Nucleus accumbens (tissue), 56 donors: ENCODE measurements around the gene SERHL2.
"Not testable (repeated sequence)": the region's sequence is repeated elsewhere in the genome, so short reads cannot be mapped to it uniquely, and the experiment has no call there.

Source experiments
- DNase-seq, 56 donors: peaks; one replicate each; lab custom pipeline; 2025; lab: John Stamatoyannopoulos, UW

The SERHL2 gene, protein sequence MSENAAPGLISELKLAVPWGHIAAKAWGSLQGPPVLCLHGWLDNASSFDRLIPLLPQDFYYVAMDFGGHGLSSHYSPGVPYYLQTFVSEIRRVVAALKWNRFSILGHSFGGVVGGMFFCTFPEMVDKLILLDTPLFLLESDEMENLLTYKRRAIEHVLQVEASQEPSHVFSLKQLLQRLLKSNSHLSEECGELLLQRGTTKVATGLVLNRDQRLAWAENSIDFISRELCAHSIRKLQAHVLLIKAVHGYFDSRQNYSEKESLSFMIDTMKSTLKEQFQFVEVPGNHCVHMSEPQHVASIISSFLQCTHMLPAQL

DNA sequence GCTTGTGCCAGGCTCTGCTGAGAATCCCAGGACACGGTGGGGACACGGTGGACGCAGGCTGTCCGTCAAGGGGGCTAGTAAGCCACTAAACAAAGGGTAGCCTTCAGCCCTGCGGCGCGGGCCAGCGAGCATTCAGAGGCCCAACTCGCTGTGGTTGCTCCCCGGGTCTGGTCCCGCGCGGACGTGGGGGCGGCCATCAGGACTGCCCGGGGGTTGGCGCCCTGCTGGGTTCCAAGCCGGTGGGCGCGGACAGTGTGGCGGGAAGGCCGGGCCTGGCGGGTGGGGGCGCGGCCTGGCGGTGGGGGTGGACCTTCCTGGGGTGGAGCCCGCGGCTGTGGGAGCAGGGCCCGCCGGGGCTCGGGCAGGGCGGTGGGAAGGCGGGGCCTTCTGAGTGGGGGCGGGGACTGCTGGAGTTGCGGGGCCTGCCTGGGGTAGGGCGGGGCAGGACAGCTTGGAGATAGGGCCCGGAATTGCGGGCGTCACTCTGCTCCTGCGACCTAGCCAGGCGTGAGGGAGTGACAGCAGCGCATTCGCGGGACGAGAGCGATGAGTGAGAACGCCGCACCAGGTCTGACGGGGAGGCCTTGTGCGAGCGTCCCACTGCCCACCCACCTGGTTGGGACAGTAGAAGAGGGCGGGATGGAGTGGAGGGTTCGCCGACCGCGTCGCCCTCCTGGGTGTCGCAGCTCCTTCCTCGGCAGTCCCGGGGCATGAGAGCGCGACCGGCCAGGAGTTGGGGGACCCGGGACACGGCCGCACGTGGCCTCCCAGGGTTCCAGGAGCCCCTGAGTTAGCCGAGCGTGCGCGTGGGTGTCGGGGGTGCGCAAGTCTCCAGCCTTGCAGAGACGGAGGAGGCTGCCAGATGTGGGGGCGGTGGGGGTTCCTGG is at the start of gene SERHL2:
TSS of gene SERHL2 (plus strand) at position 482 of the 887 bp plus-strand sequence. CDS start at position 547, 65 bp downstream.
- peak in 54 of 56 donors; percentile 21 to 92 (median 64) for DNase-seq

DNA sequence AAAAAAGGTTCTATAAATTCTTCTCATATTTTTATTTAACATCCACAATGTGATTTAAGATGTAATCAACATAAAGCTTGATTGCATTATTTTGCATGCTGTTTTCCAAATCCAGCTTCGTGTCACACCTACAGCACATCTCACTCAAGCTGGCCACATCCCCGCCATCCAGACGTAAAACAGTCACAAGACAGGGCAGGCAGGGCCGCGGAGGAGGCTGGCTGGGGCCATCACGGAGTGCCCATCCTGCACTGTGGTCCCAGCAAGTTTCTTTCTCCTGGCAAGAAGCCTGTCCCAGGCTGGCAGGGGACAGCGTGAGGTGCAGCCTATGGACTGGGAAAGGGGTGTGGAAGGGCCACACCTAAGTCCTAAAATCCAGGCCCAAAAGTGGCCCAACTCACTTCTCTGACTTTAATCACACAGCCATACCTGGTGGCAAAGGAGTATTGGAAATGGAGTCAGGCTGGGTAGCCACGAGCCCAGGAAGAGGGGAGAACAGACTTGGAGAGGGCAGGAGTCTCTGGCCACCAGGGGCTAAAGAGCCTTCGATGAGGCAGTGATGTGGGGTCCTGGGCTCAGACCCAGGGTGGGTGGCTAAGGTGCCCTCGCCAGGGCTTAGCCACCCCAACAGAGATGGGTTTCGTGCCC is 45.3 kb upstream of the SERHL2 start:
- DNase-seq: not testable (repeated sequence)

DNA sequence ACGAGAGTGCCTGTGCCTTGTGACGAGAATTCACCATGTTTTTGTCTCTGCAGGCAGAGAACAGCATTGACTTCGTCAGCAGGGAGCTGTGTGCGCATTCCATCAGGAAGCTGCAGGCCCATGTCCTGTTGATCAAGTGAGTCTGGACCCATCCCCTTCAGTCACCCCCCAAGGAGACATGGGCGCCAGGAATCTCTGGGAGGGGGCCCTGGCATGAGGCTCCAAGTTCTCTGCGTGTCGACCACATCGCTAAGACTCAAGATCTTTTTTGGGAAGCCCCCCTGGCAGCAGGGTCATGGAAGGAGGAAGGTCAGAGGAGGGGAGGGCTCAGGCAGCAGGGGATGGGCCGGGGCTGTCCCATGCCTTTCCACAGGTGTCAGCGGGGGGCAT is 44.8 kb upstream of the SERHL2 start:
- not testable (repeated sequence) for DNase-seq

DNA sequence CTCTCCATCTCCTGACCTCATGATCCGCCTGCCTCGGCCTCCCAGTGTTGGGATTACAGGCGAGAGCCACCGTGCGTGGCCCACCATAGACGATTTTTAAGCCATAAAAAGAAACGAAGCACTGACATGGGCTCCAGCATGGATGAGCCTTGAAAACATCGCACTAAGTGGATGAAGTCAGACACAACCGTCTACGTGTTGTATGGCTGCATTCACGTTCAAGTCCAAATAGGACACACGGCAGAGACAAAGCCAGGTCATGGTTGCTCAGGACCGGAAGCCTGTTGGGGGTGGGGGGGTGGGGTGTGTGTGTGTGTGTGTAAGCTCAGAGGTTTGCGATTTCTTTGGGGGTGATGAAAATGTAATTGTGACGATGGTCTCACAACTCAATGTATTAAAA is 44.2 kb upstream of the SERHL2 start:
- DNase-seq: no peak

DNA sequence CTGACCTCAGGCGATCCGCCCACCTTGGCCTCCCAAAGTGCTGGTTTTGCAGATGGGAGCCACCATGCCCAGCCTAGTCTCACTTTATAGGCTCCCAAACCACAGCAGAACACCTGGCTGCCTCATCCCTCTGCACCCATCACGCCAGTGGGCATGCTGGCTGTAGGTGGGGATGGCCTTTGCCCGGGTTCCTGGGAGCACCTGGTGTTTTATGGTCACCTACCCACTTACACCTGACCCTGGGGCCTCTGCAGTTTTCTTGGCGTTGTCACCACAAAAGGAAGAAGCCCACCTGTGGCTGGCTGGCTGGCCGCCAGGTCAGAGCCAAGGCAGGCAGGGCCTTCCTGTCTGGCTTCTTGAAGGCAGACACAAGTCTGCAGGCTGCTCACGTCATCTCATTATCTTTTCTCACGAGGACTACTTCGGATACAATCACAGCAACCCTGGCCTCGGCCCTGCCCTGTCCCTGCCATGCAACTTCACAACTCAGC is 42.3 kb upstream of the SERHL2 start:
- DNase-seq: no peak

DNA sequence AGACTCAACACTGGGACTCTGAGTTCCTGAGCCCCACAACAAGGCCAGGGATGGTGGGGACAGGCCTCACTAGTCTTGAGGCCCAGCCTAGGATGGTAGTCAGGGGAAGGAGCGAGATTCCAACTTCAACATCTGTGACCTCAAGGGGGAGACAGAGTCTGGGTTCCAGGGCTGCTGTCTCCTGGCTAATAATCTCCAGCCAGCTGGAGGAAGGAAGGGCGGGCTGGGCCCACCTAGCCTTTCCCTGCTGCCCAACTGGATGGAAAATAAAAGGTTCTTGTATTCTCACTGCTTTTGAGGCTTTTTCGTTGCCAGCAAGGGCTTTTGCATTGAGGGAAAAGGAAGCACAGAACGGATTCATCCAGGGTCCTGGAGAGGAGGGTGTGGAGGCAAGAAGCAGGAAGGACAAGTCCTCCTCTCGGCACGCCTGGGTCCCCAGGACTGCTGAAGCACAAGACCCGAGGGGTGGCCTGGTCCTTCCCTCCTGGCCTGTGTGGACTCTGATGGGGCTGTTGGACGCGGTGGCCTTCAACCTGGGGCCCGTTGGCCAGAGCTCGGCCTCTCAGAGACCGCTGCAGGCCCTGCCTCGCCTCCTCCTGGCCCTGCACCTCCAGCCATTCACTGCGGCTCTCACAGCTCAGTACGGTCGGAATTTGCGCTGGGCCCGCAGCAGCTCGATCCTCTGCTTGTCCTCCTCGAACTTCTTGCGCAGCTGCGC is 41.3 kb upstream of the SERHL2 start:
- peak in 12 of 56 donors; percentile 4 to 60 (median 14) for DNase-seq

DNA sequence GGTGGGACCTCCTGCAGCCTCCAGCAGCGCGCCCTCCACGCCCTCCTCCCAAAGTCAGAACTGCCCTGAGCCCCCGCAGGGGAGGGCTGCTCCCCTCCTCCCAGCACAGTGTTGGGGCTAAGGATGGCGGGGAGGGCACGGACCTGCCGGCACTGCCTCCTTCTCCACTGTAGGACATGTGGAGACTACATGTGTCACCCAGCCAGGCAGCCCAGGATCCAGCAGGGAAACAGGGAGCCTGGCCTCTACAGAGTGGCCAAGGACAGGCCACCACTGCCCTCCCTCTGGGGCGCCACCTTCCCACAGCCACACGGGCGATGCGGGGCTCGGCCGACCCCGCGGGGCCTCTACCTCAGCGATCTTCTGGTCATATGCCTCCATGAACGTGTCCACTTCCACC is 39.4 kb upstream of the SERHL2 start:
- not testable (repeated sequence) for DNase-seq

DNA sequence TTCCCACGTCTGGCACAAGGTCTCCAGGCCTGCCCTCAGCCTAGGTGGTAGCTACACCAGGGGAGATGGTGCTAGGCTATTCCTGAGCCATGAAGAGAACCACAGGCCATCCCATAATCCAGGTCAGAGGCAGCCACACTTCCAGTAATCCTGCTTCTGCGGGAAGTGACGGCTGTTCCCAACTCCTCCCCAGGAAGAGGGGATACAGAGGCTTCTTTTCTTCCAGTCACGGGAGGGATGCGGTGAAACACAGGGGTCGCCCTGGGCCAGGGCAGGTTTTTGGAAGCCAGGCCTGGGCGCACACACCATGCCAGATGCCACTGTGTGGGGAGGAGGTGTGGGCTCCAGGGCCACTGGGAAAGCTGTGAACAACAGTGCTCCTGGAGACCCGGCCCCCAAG is 38.5 kb upstream of the SERHL2 start:
- not testable (repeated sequence) for DNase-seq

DNA sequence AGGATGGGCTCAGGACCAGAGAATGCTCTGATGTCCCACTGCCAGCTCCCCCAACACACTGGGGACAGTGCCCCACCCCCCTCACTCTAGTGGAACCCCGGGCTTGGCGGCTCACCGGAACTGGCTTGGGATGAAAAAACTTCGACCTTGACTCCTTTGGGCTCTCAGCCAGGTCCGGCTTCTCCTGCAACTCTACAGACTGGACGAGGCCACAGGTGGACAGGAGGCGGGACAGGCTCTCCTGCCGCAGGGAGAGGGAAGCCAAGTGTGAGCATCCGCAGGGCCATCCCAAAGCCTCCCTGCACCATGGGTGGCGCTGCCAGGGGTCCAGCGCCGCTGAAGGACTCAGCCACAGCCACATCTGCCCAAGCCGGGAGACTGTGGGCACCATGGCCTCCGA is 37.9 kb upstream of the SERHL2 start:
- no peak for DNase-seq

DNA sequence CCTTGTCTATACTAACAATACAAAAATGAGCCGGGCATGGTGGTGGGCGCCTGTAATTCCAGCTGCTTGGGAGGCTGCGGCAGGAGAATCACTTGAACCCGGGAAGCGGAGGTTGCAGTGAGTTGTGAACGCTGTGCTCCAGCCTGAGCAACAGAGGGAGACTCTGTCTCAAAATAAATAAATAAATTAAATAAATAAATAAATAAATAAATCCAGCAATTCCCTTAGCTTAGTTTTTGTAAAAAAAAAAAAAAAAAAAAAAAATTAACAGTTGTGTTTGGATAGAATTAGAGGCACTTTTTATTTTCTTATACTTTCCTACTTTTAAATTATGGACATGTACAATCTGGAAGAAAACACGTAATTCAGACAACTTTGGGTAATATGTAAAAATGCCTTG is 36.7 kb upstream of the SERHL2 start:
- DNase-seq: not testable (repeated sequence)

DNA sequence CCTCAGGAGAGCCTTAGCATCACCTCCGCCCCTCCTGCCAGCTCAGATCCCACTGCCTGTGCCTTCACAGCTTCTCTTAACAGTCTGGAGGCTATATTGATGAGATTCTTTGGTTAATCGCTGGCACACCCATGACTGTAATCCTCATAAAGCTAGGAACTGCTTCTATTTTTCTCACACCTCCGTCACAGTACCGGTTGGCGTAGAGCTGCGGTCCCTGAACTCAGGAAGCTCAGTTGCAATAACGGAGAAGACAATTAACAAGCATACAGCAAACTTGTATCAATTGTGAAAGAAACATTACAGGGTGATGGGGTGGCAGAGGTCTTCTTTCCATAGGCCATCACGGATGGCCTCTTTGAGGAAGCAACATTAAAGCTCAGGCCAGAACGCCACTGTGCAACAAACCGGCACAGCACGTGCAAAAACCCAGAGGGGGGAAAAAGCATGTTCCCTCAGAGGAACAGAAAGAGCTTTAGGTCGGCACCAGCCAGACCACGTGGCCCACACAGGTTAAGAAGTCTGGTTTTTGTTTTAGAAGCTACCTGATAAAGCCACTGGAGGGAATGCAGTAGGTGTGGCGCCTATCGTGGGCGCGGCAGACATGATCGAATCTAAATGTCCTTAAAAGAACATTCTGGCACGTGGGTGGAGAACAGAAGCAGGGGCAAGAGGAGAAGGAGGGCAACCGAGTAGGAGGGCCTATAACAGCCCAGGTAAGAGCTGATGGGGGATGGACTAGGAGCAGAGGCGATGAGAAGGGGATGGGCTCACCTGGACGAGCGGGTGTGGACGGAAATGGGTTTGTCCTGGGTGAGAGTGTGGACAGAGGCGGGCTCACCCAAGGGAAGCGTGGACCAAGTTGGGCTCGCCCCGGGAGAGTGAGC is 34.9 kb upstream of the SERHL2 start:
- not testable (repeated sequence) for DNase-seq

DNA sequence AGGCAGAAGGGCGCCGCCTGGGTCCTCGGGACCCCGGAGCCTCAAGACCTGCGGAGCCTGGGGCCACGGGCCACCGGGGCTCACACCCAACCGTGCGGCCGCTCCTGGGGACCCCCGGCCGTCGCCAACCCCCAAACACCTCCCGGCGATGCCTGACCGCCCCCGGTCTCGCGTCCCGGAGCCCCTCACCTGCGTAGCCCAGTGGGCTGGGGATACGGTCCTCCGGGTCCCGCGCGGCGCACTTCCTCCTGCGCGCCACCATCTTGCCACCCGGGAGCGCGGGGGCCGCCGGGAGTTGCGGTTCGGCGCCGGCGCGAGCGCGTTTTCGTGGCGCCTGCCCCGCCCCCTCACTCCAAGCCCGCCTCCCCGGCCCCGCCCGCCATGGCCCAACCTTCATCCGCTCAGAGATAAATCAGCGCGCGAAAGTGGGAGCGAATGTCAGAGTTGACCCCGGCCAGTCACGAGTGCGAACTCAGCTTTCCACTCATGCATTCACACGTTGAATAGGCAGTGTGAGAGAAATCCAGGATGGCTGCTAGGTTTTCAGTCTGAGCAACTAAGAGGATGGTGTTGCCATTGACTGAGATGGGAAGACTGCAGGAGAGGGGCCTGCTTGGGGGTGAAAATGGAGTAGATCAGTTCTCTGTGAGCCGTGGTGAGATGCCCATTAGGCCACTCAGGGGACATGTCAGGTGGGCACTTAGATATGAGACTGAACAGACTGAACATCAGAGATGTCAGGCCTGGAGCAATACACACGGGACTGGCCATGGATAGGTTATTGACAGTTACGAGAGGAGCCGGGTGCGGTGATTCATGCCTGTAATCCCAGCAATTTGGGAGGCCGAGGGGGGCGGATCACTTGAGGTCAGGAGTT is 34.0 kb upstream of the SERHL2 start, which contains the start of gene RRP7A:
TSS of gene RRP7A (minus strand) at position 272 of the 877 bp plus-strand sequence. CDS start at position 262, 10 bp downstream.
- peak in 53 of 56 donors; percentile 31 to 88 (median 71) for DNase-seq

DNA sequence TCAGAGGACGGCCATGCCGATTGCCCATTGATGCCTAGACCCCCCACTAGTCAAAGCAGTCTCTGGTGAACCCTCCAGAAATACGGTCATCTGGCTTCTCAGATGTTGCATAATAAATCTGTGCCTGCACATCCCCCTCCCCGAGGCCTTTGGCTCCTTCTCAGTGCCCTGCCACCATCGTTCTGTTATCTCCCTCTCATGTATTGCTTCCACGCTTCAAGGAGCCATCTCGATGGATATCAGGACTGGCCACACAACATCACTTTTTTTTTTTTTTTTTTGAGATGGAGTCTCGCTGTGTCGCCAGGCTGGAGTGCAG is 32.6 kb upstream of the SERHL2 start:
- no peak for DNase-seq

DNA sequence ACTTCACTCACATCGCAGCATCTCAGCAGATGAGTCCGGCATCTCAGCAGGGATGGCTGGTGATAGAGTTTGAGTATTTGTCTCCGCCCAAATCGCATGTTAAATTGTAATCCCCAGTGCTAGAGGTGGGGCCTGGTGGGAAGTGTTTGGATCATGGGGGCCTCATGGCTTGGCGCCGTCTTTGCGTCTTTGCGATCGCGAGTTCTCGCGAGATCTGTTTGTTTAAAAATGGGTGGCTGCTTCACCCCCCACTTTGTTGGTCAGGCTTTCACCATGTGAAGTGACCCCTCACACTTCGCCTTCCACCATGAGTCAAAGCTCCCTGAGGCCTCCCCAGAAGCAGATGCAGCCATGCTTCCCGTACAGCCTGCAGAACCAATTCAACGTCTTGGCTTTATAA is 31.2 kb upstream of the SERHL2 start:
- no peak for DNase-seq

DNA sequence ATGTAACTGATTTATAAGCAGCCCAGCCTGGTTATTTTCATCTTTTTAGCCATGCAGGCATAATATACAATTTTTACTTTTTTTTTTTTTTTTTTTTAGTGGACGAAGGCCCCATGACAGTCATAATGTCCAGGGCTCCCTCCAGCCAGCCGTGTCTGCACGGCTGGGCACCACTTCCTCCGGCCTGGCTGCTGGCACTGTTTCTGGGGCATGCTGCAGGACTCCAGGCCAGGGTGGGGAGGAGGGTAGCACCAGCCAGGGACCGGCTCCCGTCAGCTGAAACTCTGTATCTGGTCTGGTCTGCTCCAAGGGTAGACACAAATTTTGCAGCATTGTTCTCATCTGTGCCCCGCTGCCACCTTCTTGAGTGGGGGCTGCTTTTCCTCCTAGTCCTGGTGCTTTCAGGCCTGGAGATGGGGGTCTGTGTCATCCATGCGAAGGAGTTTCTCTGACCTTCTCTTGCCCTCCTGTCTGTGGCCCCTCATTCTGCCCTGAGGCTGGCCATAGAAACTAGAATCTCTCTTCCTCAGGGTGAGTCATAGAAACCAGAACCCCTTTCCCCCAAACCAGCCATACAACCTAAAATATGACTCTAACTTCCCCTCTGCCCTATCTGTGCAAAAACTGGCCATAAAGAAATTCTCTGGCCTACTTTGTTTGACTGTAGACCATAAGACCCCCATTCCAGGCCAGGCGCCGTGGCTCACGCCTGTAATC is 25.0 kb upstream of the SERHL2 start:
- peak in 9 of 56 donors; percentile 15 to 52 (median 23) for DNase-seq

DNA sequence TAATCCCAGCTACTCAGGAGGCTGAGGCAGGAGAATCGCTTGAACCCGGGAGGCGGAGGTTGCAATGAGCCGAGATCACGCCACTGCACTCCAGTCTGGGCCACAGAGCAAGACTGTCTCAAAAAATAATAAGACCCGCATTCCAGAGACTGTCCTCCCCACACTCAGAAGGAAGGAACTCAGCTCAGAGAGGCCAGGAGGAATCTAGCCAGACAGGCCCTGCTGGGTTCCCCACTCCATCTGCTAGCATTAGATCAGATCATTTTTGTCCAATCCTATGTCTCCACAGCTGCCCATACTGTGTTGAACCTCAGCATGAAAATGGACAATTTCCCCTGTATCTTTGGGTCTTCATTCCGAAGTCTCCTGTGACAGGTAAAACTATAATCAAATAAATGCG is 24.3 kb upstream of the SERHL2 start:
- DNase-seq: not testable (repeated sequence)

DNA sequence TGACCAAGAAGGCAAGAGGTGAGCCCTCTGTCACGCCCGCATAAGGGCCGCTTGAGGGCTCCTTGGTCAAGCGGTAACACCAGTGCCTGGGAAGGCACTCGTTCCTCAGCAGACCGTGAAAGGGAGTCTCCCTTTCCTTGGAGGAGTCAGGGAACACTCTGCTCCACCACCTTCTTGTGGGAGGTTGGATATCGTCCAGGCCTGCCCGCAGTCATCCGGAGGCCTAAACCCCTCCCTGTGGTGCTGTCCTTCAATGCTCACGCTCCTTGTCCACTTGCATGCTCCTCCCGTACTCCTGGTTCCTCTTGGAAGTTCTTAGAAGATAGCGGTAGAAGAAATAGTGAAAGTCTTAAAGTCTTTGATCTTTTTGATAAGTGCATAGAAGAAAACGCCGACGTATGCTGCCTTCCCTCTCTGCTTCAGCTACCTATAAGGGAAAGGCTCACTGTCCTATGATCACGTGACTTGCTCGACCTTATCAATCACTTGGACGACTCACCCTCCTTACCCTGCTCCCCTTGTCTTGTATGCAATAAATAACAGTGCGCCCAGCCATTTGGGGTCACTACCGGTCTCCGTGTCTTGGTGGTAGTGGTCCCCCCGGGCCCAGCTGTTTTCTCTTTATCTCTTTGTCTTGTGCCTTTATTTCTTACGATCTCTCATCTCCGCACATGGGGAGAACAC is 22.2 kb upstream of the SERHL2 start:
- DNase-seq: not testable (repeated sequence)
